ENCODE results near the gene FDXR.

DNA sequence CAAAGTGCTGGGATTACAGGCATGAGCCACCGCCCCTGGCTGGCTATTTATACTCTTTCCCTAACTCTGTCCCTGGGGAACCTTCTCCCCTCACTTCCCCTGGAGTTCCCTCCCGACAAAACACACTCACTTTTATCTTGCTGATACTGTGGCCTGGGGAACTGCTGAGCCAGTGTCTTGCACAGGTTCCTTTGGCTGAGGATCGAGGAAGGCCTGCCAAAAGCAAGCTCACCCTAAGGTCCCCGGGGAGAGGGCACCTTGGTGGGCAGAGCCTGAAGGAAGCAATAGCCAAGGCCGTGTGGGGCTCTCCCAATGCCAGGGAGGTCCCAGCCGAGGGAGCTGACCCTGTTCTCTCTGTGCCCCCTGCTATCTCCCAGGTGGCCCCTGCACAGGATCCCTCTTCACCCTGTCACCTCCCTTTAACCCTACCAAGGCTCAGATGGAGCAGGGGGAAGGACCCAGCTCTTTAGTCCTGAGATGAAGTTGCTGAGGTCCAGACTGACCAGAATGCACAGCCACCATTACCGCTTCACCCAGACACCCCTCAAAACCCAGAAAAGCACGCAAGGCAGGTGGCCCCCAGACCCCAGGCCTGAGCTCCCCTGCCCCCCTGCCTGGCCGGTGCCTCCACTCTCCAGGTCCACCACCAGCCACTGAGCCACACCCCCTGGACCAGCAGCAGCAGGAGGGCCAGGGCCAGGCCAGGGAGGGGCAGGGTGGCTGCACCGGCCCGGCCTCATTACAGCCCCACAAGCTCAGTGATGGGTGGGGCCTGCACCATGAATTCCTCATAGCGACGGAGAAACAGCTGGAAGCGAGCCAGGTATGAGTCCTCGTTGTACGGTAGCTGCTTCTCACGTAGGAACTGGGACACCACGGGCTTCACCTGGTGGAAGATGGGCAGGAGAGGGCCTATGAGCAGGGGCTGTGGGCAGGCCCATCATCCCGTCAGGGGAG lies 5.1 kb upstream of the FDXR start:
- TF ChIP-seq, protein P1, sequence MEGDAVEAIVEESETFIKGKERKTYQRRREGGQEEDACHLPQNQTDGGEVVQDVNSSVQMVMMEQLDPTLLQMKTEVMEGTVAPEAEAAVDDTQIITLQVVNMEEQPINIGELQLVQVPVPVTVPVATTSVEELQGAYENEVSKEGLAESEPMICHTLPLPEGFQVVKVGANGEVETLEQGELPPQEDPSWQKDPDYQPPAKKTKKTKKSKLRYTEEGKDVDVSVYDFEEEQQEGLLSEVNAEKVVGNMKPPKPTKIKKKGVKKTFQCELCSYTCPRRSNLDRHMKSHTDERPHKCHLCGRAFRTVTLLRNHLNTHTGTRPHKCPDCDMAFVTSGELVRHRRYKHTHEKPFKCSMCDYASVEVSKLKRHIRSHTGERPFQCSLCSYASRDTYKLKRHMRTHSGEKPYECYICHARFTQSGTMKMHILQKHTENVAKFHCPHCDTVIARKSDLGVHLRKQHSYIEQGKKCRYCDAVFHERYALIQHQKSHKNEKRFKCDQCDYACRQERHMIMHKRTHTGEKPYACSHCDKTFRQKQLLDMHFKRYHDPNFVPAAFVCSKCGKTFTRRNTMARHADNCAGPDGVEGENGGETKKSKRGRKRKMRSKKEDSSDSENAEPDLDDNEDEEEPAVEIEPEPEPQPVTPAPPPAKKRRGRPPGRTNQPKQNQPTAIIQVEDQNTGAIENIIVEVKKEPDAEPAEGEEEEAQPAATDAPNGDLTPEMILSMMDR (IDR thresholded peaks at IDR 0.05), result no peak
- TF ChIP-seq POLR2A (IDR thresholded peaks at IDR 0.05), result no peak

All from vagina (tissue), 2 donors.